ENCODE results near the gene SND1.
A peak's percentile ranks its signal among the peaks of the same experiment; 100 is the strongest.

The SND1 gene

DNA sequence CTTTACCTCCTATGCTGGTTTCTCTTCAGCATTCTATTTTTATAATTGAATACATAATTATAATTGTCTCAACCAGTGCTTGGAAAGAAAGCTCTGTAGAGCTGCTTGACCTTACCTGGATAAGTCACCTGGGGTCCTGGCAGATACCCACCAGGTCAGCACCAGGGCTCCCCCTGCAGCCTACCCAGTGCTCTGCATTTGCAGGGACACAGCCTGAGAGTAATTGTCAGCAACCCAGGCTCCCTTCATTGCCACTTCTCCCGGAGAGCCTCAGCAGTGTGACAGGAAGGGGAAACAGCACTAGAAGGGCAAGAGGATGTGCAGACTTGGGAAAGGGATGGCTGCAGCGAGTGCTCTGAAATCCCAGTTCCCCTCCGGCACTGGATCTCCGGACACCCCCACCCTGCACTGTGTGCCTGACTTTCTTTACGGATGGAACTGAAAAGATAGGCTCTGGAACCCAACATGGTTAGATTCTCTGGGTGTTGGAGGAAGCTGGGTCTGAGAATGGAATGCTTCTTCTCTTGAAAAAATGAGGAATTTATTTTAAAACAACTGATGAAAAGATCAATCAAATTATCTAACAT, 22.6 kb upstream of the SND1 start:
- no peaks in the 10 kb centered on the region for H3K9me3 ChIP-seq (ENCODE audit: low read length)
- no peak overlapping the region for H3K27ac ChIP-seq (ENCODE audit: low read depth, low read length)

DNA sequence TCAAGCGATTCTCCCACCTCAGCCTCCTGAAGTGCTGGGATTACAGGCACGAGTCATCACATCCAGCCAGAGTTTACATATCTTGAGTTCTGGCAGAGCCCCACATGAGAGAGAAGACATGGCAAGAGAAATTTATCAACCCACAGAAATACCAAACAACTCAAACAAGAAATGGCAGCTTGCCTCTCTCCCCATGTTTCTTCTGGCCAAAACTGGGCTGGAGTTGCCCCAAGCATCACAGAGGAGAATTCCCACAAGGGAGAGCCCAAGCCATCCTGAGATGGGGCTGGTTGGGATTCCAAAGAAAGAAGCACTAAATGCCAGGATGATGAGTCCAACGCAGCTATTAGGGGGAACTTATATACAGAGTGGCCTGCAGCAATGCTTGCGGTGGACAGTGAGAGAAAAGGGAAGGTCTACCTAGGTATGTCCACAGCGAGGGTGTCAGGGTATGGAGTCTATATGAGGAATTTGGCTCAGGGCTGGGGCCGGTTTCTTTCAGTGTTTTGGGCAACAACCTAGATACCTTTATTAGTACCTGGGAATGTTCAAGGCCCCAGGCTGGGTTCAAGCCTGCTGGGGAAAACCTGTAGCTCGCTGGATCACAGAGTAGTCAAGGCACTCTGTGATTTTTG, 19.6 kb upstream of the SND1 start:
- no peaks in the 10 kb centered on the region for H3K36me3 ChIP-seq (ENCODE audit: insufficient read depth, low read length)

More for the DNA sequence above, 22.6 kb upstream of the SND1 start:
- Histone ChIP-seq H3K9ac (ENCODE audit: low read length) (no peak overlapping the region), H3K4me1 (ENCODE audit: insufficient read depth, low read length) (no peaks in the 10 kb centered on the region), H3K4me3 (ENCODE audit: low read depth in 1 of 2, low read length in 2 of 2) (no peak overlapping the region), H3K36me3 (ENCODE audit: insufficient read depth, low read length) (no peaks in the 10 kb centered on the region), H3K27me3 (ENCODE audit: control insufficient read depth in 1 of 2, insufficient read depth in 2 of 2, low read length in 2 of 2) (no peaks in the 10 kb centered on the region)

DNA sequence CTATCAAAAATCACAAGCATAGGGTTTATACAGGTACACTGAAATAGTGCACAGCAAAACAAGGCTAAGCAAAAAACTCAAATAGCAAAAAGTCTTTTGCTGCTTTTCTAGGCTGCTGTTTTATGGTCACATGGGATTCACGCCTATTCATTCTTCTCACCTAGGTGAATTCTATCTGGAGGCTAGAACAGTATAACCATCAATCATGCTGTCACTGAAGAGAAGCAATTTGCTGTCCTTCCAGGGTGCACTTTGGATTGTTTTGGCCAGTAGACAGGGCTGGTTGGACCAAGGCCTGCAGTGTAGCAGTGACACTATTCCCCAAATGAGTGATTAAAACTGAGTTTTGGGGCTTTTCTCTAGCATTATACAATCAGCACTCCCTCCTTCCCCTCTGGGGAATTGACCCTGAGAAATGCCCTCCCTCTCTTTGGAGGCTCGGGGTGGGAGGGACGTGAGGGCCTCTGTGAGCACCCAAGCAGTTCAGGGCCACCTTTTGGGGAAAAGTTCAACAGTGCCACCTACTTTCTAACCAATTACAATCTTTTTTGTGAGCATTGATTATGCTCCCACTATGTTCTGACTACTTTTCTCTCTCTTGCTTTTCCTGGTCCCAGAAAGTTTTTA, 16.2 kb upstream of the SND1 start:
- Histone ChIP-seq H3K36me3 (ENCODE audit: insufficient read depth, low read length) (no peaks in the 10 kb centered on the region), H3K9ac (ENCODE audit: low read length) (no peak overlapping the region), H3K4me1 (ENCODE audit: insufficient read depth, low read length) (no peaks in the 10 kb centered on the region), H3K27me3 (ENCODE audit: control insufficient read depth in 1 of 2, insufficient read depth in 2 of 2, low read length in 2 of 2) (no peaks in the 10 kb centered on the region), H3K27ac (ENCODE audit: low read depth, low read length) (no peak overlapping the region), H3K4me3 (ENCODE audit: low read depth in 1 of 2, low read length in 2 of 2) (no peak overlapping the region), H3K9me3 (ENCODE audit: low read length) (no peaks in the 10 kb centered on the region)

More for the DNA sequence above, 19.6 kb upstream of the SND1 start:
- Histone ChIP-seq H3K27ac (ENCODE audit: low read depth, low read length) (no peak overlapping the region), H3K9ac (ENCODE audit: low read length) (no peak overlapping the region), H3K27me3 (ENCODE audit: control insufficient read depth in 1 of 2, insufficient read depth in 2 of 2, low read length in 2 of 2) (no peaks in the 10 kb centered on the region), H3K4me1 (ENCODE audit: insufficient read depth, low read length) (no peaks in the 10 kb centered on the region), H3K9me3 (ENCODE audit: low read length) (no peaks in the 10 kb centered on the region), H3K4me3 (ENCODE audit: low read depth in 1 of 2, low read length in 2 of 2) (no peak overlapping the region)

DNA sequence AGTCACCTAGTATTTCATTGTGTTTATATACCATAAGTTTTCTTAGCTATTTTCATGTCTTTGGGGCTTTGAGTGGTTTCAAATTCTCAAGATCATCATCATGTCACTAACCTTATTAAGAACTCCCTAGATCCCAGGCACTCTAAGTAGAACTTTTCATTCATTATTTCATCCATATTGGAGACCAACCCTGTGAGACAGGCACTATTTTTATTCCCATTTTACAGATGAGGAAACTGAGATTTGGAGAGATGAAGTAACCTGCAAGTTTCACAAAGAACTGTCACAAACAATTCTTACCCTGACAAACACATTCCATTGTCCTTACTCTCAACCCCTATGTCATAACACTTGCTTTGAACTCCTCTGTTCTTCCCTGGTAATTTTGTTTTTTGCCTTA, 13.8 kb upstream of the SND1 start:
- Histone ChIP-seq H3K9me3 (ENCODE audit: low read length) (no peaks in the 10 kb centered on the region), H3K4me3 (ENCODE audit: low read depth in 1 of 2, low read length in 2 of 2) (no peak overlapping the region)

DNA sequence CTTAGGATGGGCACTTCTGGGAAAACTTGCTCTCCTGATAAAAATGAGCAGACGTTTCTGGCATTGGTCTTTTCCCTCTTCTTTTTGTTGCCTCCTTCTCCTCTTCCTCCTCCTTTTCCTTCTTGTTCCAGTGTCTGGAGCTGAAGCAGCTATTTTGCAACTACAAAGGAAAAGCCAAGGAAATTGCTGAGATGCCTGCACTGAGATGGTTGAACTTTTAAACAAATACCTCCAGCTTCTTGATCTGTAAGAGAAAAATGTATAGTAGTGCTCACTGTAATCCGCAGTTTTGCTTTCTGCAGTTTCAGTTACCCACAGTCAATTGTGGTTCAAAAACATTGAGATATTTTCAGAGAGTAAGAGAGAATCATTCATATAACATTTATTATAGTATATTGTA, 7.5 kb upstream of the SND1 start:
- no peaks in the 10 kb centered on the region for H3K9me3 ChIP-seq (ENCODE audit: low read length)
- H3K27me3 ChIP-seq (ENCODE audit: control insufficient read depth in 1 of 2, insufficient read depth in 2 of 2, low read length in 2 of 2), result no peaks in the 10 kb centered on the region
- H3K27ac ChIP-seq (ENCODE audit: low read depth, low read length), result no peak overlapping the region
- H3K36me3 ChIP-seq (ENCODE audit: insufficient read depth, low read length), result no peaks in the 10 kb centered on the region
- no peaks in the 10 kb centered on the region for H3K4me1 ChIP-seq (ENCODE audit: insufficient read depth, low read length)
- no peak overlapping the region for H3K4me3 ChIP-seq (ENCODE audit: low read depth in 1 of 2, low read length in 2 of 2)
- no peak overlapping the region for H3K9ac ChIP-seq (ENCODE audit: low read length)

More for the DNA sequence above, 13.8 kb upstream of the SND1 start:
- H3K36me3 ChIP-seq (ENCODE audit: insufficient read depth, low read length), result no peaks in the 10 kb centered on the region
- H3K27me3 ChIP-seq (ENCODE audit: control insufficient read depth in 1 of 2, insufficient read depth in 2 of 2, low read length in 2 of 2), result no peaks in the 10 kb centered on the region
- H3K27ac ChIP-seq (ENCODE audit: low read depth, low read length), result no peak overlapping the region
- no peaks in the 10 kb centered on the region for H3K4me1 ChIP-seq (ENCODE audit: insufficient read depth, low read length)
- H3K9ac ChIP-seq (ENCODE audit: low read length), result no peak overlapping the region

DNA sequence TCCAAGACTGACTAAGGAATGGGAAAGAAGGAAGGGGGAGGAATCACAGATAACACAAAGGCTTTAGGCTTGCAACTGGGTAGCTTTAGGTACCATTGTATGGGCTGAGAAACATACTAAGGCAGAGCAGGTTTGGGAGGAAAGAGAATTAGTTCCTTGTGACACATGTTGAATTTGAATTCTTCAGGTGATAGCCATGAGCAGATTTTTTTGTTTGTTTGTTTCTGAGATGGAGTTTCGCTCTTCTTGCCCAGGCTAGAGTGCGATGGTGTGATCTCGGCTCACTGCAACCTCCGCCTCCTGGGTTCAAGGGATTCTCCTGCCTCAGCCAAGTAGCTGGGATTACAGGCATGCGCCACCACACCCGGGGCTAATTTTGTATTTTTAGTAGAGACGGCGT, 4.4 kb upstream of the SND1 start:
- H3K27me3 ChIP-seq (ENCODE audit: control insufficient read depth in 1 of 2, insufficient read depth in 2 of 2, low read length in 2 of 2), result no peaks in the 10 kb centered on the region

DNA sequence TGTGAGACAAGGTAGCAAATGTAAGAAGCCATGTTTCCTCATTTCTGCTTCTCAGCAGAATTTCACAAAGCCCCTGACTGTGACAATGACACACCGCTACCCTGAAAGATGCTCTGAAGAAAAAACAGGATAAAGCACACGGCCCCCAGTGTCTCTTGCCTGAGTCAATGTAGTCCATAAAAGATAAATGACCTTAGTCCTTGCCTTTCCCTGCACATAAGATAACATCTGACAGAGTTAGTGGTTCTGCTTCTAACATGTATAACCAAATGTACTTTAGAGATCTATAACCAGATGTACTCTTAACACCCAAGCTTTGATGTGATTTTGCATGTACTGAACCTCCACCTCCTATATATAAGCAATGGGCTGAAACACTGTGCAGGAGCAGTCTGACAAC, 3.0 kb upstream of the SND1 start:
- Histone ChIP-seq H3K36me3 (ENCODE audit: insufficient read depth, low read length) (no peaks in the 10 kb centered on the region), H3K4me1 (ENCODE audit: insufficient read depth, low read length) (peaks cover 16% of the 10 kb centered on the region), H3K9ac (ENCODE audit: low read length) (no peak overlapping the region), H3K27ac (ENCODE audit: low read depth, low read length) (no peak overlapping the region), H3K27me3 (ENCODE audit: control insufficient read depth in 1 of 2, insufficient read depth in 2 of 2, low read length in 2 of 2) (no peaks in the 10 kb centered on the region), H3K9me3 (ENCODE audit: low read length) (no peaks in the 10 kb centered on the region), H3K4me3 (ENCODE audit: low read depth in 1 of 2, low read length in 2 of 2) (no peak overlapping the region)

More for the DNA sequence above, 4.4 kb upstream of the SND1 start:
- Histone ChIP-seq H3K36me3 (ENCODE audit: insufficient read depth, low read length) (no peaks in the 10 kb centered on the region), H3K4me1 (ENCODE audit: insufficient read depth, low read length) (peaks cover 2% of the 10 kb centered on the region), H3K27ac (ENCODE audit: low read depth, low read length) (no peak overlapping the region), H3K9ac (ENCODE audit: low read length) (no peak overlapping the region), H3K9me3 (ENCODE audit: low read length) (no peaks in the 10 kb centered on the region), H3K4me3 (ENCODE audit: low read depth in 1 of 2, low read length in 2 of 2) (no peak overlapping the region)

DNA sequence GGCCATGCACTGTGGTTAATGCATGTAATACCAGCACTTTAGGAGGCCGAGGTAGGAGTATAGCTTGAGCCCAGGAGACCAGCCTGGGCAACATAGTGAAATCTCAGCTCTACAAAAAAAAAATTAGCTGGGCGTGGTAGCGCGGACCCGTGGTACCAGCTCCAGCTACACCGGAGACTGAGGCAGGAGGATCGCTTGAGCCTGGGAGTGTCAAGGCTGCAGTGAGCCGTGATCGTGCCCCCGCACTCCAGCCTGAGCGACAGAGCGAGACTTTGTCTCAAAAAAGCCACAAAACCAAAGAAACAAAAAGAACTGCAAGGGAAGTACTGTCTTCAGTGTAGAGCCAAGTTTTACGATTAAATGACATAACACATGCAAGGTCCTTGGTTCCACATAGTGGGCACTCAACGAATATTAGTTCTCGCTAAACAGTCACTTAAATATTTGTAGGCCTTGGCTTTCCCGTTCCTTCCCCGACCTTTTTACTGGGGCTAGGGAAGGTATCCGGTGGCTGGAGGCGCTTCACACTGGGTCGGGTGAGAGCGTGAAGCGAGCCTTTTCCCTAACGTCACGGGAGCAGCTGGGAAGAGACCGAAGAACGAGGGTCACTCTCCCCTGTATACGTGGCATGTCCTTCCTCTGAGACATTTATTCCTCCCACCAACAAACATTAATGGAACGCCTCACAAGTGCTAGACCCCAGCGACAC, 993 bp upstream of the SND1 start:
- Histone ChIP-seq H3K36me3 (ENCODE audit: insufficient read depth, low read length) (no peaks in the 10 kb centered on the region), H3K27me3 (ENCODE audit: control insufficient read depth in 1 of 2, insufficient read depth in 2 of 2, low read length in 2 of 2) (no peaks in the 10 kb centered on the region), H3K9ac (ENCODE audit: low read length) (peak overlapping the region; percentile 47), H3K4me1 (ENCODE audit: insufficient read depth, low read length) (peaks cover 29% of the 10 kb centered on the region), H3K27ac (ENCODE audit: low read depth, low read length) (peak overlapping the region; percentile 62), H3K4me3 (ENCODE audit: low read depth in 1 of 2, low read length in 2 of 2) (peak overlapping the region; percentile 49 to 94), H3K9me3 (ENCODE audit: low read length) (no peaks in the 10 kb centered on the region)

DNA sequence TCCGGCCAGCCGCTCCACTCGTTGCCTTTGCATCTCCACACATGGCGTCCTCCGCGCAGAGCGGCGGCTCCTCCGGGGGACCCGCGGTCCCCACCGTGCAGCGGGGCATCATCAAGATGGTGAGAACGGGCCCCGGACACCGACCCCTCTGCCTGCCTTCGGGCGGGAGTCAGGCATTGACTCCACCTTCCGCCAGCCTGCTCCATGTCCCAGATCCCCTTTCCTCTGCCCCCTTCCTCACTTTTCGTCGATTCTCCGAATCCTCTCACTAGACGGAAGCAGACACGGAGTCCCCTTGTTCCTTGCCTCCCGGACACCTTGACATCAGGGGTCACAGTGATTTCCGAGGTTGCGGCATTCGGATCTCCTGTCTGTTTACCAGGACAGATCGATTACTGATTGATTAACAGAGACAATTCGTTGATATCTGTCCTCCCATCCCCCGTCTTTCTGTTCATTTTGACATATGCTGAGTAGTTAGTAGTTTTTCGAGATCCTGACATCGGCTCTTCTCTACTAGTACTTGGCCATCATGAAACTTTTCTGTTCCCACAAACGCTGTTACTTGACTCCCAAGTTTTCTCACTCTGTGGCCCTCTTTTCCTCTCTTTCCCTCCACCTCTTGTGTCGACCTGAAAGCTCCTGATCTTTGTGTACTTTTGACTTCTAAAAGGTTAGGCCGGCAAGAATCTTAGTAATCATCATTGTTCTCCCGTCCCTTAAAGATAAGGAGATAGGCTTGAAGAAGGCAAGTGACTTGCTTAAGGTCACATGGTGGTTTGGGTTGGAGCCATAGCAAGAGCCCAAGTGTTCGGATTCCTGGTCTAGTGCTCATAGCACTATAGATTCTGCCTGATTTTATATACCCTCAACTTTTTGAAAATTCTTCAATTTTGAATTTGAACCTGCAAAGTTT, 597 bp downstream of the SND1 start:
- Histone ChIP-seq H3K9me3 (ENCODE audit: low read length) (no peaks in the 10 kb centered on the region), H3K36me3 (ENCODE audit: insufficient read depth, low read length) (no peaks in the 10 kb centered on the region), H3K27me3 (ENCODE audit: control insufficient read depth in 1 of 2, insufficient read depth in 2 of 2, low read length in 2 of 2) (no peaks in the 10 kb centered on the region), H3K4me3 (ENCODE audit: low read depth in 1 of 2, low read length in 2 of 2) (peak overlapping the region; percentile 78 to 94), H3K9ac (ENCODE audit: low read length) (peak overlapping the region; percentile 90), H3K27ac (ENCODE audit: low read depth, low read length) (peak overlapping the region; percentile 59), H3K4me1 (ENCODE audit: insufficient read depth, low read length) (peaks cover 30% of the 10 kb centered on the region)

DNA sequence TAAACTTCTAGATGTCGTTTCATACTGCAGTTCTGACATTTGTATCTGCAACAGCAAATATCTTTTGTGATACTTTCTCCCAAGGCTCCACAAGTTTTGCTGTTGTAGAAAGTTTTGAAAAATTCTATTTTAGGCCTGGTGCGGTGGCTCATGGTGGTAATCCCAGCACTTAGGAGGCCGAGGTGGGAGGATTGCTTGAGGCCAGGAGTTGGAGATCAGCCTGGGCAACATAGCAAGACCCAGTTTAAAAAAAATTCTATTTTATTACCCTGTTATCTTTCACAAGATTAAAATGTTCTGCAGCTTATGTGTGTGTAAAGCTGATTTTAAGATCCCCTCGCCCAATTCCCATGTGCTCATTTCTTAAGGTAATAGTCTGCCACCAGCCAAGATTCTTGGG, 1.4 kb downstream of the SND1 start:
- no peak overlapping the region for H3K9ac ChIP-seq (ENCODE audit: low read length)
- no peaks in the 10 kb centered on the region for H3K36me3 ChIP-seq (ENCODE audit: insufficient read depth, low read length)
- H3K4me3 ChIP-seq (ENCODE audit: low read depth in 1 of 2, low read length in 2 of 2), result peak overlapping the region in 1 of 2 donors; percentile 94
- H3K27ac ChIP-seq (ENCODE audit: low read depth, low read length), result no peak overlapping the region
- no peaks in the 10 kb centered on the region for H3K9me3 ChIP-seq (ENCODE audit: low read length)
- peaks cover 30% of the 10 kb centered on the region for H3K4me1 ChIP-seq (ENCODE audit: insufficient read depth, low read length)
- H3K27me3 ChIP-seq (ENCODE audit: control insufficient read depth in 1 of 2, insufficient read depth in 2 of 2, low read length in 2 of 2), result no peaks in the 10 kb centered on the region

Measured in muscle layer of colon (tissue), 2 donors.